NCI-H1417 treated with DMSO at 0.1 percent for 48 hours (cell line): ENCODE data around the gene CARMIL1.

Source experiments
- DNase-seq: peaks from one replicate; lab custom pipeline; 2025; lab: John Stamatoyannopoulos, UW

CARMIL1 gene

DNA sequence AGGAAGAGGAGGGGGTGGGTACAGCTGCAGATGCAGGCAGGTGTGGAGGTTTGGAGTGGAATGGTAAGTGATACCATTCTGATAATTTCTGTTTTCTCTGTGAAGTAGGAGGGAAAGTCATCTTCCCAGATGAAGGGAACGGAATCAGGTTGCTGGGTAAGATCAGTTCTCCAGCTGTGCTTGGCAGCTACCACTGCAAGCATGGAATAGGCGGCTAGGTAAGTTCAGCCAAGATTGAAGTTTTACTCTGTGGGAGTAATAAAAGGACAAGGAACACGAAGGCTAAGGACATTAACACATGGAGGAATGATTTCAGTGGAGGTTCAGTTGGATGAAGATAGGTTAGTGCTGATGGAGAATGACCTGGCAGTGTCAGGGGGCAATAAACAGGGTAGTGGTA is 128.3 kb downstream of the CARMIL1 start:
- DNase-seq, result no peak

DNA sequence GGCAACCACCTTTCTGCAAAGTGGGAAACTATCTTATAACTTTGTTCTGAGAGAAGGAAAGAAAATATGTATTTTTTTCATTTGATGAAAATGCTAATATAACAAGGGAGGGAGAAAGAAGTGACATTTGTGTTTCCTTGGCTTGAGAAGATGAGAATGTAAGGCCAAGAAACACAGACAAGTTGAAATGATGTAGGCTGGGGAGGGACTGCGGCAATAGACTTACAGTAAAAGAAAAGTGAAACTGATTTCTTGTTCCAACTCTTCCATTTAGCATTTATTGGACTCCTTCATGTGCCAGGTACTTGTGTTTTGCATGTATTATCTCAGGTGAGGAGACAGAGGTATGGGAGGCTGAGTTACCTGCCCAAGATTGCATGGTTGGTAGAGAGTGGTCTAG is 130.9 kb downstream of the CARMIL1 start:
- DNase-seq, result no peak

GRCh38 chr6:25411316-25411950 is 132.3 kb downstream of the CARMIL1 start:
- DNase-seq, result no peak

GRCh38 chr6:25413207-25413905 is 134.2 kb downstream of the CARMIL1 start:
- no peak for DNase-seq

DNA sequence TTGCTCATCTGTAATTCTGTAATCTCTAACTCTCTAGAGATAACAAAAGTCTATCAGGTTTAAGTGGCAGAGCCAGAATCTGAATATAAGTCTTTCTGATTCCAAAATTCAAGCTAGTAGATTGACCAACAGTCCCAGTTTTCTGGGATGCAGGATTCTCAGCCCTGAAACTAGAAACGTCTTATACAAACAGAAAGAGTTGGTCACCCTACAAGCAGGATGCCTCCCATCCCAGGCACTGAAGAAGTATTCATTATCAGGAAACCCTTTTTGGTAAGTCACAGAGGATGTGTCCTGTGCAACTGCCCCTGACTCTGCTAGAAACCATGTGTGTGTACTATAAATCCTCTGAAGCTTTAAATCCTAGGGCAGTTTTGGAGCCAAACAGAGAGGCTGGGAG is 135.0 kb downstream of the CARMIL1 start:
- no peak for DNase-seq

DNA sequence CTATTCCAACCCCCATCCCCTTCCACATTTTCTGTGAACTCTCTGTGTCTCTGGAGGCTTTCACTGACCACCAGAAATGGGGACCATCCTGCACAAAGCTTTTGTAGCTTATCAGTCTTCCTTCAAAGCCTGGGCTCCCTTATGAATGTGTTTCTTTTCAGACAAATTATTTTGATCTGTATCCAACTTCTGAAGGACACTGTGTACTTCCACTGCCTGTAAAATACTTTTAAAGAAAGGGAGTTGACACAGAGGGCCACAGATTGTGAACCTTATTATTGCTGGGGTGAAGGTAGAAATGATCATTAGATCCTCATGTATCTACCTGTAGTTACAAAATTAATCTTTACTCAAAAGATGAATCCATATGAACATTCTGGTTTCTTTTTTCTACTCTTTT is 135.6 kb downstream of the CARMIL1 start:
- DNase-seq, result no peak

GRCh38 chr6:25415274-25415673 is 136.1 kb downstream of the CARMIL1 start:
- DNase-seq, result no peak

DNA sequence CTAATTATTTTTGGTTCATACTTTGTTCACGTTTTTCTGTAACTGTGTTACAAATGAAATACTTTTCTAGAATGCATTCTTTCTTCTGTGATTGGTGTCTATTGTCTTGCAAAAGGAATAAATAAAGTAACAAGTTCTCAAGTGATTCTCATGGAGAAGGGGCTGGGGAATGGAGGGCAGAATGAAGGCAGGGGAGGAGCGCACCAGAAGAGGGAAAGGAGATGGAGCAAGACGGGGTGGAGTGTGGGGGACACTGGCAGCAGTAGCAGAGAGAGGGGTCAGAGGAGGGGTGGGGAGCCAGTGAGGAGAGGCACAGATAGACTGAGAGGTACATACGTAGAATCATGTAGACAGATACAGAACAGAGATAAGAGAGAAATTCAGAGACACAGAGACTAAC is 136.5 kb downstream of the CARMIL1 start:
- DNase-seq, result no peak

GRCh38 chr6:25417046-25417605 is 138.0 kb downstream of the CARMIL1 start:
- DNase-seq, result no peak

DNA sequence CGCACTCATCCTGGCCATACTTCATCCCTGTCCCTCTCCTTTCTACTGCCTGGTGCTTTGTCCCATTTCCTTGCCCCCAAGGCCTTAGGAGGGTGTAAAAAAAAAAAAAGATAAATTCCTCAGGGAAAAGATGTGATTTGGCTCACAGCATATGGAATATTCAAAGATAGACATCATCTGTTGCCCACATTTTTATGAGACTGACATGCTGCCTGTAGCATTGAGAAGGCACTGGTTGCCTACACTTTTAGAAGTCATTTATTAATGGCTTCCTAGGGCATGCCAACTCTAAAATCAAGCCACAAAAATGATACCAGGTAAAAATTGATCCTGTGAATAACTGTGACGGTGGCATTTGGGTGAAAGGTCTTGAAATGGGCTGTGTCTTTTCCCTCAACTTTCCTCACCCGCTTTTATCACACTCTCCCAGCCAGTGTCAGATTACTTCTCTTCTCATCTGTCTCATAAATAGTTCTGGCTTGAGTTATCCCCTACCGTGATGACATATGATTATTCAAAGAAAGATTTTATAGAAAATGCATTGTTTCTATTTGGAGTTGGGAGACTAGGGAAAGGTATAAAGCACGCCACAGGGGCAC is 139.4 kb downstream of the CARMIL1 start:
- DNase-seq, result no peak

DNA sequence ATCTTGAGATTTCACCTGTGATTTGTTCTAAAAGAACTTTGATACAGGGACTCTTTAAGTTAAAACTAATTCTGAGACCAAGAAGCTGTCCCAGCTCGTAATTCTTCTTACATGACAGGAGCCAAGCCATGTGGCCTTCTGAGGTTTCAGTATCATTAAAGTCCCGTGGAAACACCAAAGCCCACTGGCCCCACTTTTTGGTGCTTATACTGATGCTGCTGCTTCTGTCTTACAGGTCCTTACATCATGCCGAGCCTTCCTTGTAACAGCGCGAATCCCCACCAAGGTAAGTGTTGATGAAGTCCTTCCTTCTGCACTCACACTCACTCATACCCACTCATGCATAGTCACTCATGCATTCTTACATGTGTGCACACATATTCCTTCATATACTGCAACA is 140.7 kb downstream of the CARMIL1 start:
- DNase-seq, result no peak

- no peak for DNase-seq
These were observed 144.2 kb downstream of the CARMIL1 start for GRCh38 chr6:25423358-25423757.

- no peak for DNase-seq
These were observed 145.1 kb downstream of the CARMIL1 start for GRCh38 chr6:25424303-25424702.

GRCh38 chr6:25427549-25427948 is 148.4 kb downstream of the CARMIL1 start:
- DNase-seq, result no peak

GRCh38 chr6:25428758-25429317 is 149.7 kb downstream of the CARMIL1 start:
- DNase-seq, result no peak

DNA sequence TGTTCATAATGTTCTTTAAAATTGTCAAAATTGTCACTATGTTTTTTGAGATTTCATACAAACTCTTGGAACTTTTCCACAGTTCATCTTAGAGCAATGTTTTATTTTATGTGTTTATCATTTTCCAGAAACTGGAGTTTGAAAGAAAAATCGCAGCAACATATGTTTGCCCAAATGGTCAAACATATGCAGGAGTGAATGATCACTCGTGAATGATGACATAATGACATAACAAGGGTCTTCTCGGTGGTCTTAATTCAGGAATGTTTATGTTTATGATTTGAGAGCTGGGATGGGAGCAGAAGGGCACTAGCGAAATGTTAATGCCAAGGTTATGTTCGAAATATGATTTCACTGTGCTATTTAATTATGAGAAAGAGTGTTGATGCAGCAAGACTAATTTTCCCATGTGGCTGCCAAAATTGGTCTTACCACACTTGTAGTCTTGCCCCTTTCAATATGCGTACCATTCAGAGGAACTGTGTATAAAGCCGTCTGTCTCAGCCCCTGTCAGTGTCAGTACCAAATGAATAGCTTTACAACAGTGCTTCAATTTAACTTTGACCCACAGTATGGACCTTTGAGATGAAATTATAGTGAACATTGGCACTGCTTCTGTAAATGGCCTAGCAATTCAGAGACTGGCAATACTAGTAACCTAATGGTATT is 152.3 kb downstream of the CARMIL1 start:
- no peak for DNase-seq

DNA sequence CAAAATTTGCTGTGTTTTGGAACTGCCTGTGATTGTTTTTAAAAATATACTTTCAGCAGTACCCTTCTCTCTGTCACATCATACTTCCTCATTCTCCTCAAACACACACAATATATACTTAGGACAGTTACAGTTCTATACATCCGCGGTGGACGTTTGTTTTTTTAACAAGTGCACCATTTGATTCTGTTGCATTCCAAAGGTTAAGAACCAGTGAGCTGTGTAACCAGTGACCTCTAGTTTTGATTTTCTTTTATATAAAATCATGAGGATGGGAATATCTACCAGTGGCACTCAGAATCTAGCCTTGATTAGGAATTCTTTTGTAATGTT is 152.8 kb downstream of the CARMIL1 start:
- DNase-seq, result no peak

DNA sequence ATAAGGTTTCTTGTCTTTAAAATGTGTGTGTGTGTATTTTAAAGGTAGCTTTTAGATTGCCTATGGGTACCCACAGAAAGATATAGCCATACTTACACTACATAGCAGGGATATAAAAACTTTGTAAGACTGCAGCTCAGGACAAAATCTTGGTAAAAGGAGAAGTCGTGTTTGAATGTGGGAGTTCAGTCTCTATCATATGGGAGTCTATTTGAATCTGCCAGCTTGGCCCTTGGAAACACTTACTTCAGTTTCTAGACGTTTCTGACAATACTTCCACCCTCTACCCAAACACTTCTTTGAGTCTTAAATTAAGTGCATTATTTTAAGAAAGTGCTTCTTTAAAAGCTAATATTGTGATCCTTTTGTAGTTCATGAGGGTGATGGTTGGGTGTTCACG is 155.7 kb downstream of the CARMIL1 start:
- DNase-seq, result no peak

GRCh38 chr6:25435416-25435985 is 156.3 kb downstream of the CARMIL1 start:
- no peak for DNase-seq

GRCh38 chr6:25436760-25437159 is 157.6 kb downstream of the CARMIL1 start:
- DNase-seq, result no peak

- DNase-seq, result no peak
These were observed 160.2 kb downstream of the CARMIL1 start for GRCh38 chr6:25439368-25439767.

GRCh38 chr6:25441663-25442270 is 162.6 kb downstream of the CARMIL1 start:
- DNase-seq, result no peak
